ENCODE data around the gene KIAA1210.

The KIAA1210 gene

DNA sequence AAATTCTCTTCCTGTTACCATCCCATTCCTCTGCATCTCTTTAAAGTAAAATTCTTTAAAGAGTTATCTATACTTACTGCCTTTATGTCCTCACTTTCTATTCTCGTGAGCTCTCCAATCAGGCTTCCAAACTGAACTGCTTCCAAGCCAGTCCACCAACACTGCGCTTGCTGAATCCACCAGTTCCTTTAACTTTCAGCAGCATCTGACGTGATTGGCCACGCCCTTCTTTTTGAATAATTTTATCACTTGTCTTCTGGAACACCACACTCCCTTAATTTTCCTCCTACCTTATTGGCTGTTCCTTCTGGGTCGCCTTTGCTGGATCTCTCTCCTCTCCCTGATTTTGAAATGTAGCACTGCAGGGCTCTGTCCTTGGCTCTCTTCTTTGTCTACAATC lies at the start of gene KIAA1210:
Gene KIAA1210 (minus strand): TSS at position 163 of the 400 bp plus-strand sequence. CDS start 4,170 bp downstream, outside the sequence.
- TF ChIP-seq, protein P1, sequence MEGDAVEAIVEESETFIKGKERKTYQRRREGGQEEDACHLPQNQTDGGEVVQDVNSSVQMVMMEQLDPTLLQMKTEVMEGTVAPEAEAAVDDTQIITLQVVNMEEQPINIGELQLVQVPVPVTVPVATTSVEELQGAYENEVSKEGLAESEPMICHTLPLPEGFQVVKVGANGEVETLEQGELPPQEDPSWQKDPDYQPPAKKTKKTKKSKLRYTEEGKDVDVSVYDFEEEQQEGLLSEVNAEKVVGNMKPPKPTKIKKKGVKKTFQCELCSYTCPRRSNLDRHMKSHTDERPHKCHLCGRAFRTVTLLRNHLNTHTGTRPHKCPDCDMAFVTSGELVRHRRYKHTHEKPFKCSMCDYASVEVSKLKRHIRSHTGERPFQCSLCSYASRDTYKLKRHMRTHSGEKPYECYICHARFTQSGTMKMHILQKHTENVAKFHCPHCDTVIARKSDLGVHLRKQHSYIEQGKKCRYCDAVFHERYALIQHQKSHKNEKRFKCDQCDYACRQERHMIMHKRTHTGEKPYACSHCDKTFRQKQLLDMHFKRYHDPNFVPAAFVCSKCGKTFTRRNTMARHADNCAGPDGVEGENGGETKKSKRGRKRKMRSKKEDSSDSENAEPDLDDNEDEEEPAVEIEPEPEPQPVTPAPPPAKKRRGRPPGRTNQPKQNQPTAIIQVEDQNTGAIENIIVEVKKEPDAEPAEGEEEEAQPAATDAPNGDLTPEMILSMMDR (IDR thresholded peaks at IDR 0.05; ENCODE audit: insufficient read depth, low read depth, low read length, missing control alignments), result no peak
- H3K4me3 ChIP-seq (ENCODE audit: low read length), result no peak within 1 kb of the TSS
- no peak for DNase-seq (ENCODE audit: low read depth)

GRCh38 chrX:119177278-119177677 lies 49.7 kb upstream of the KIAA1210 start:
- no peak for DNase-seq (ENCODE audit: low read depth)
- H3K4me3 ChIP-seq (ENCODE audit: low read length), result no peak overlapping the region
- TF ChIP-seq, protein P1 (IDR thresholded peaks at IDR 0.05; ENCODE audit: insufficient read depth, low read depth, low read length, missing control alignments), result no peak

DNA sequence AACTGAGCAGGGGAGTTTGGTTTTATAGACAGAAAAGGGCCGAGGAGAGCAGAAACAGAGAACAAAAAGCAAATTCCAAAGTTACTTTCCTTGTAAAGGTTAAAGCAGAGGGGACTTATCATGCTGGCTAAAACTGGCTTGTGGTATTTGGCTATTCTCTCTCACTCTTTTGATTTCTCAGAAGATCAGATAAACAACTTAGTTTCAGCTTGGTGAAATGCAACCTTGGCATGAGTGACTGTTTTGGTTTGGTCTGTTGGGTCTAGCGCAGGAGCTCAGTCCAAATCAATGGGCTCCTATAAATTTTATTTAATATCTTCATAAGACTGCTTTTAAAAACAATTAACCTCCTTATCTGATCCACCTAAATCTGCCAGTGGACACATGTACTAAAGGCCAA lies 47.3 kb upstream of the KIAA1210 start:
- no peak overlapping the region for H3K4me3 ChIP-seq (ENCODE audit: low read length)
- TF ChIP-seq, protein P1 (IDR thresholded peaks at IDR 0.05; ENCODE audit: insufficient read depth, low read depth, low read length, missing control alignments), result no peak
- no peak for DNase-seq (ENCODE audit: low read depth)

GRCh38 chrX:119168104-119168503 lies 40.5 kb upstream of the KIAA1210 start:
- no peak overlapping the region for H3K4me3 ChIP-seq (ENCODE audit: low read length)
- TF ChIP-seq, protein P1 (IDR thresholded peaks at IDR 0.05; ENCODE audit: insufficient read depth, low read depth, low read length, missing control alignments), result no peak
- DNase-seq (ENCODE audit: low read depth), result no peak

GRCh38 chrX:119158226-119158625 lies 30.6 kb upstream of the KIAA1210 start:
- DNase-seq (ENCODE audit: low read depth), result no peak
- no peak overlapping the region for H3K4me3 ChIP-seq (ENCODE audit: low read length)
- TF ChIP-seq, protein P1 (IDR thresholded peaks at IDR 0.05; ENCODE audit: insufficient read depth, low read depth, low read length, missing control alignments), result no peak

DNA sequence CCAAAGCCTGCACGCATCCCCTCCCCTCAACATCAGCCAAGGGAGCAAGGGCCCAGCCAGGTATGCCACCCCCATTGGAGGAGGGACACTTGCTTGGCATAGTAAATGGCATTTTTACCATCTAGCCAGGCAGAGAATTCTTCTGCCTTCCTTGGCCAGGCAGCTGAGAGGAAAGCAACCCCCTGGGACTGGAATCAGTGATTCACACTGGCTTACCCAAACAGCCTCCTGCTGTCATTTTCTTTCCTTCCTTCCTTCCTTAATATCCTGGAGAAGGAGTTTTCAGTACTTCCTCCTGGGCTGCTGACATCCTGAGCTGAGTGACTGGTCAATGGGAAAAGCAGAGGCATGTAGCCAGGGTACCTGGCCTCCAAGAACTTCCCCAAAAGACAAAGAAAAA lies 28.6 kb upstream of the KIAA1210 start:
- TF ChIP-seq, protein P1 (IDR thresholded peaks at IDR 0.05; ENCODE audit: insufficient read depth, low read depth, low read length, missing control alignments), result no peak
- H3K4me3 ChIP-seq (ENCODE audit: low read length), result no peak overlapping the region
- no peak for DNase-seq (ENCODE audit: low read depth)

GRCh38 chrX:119155416-119156035 lies 27.9 kb upstream of the KIAA1210 start:
- peak; percentile 41 for DNase-seq (ENCODE audit: low read depth)
- no peak overlapping the region for H3K4me3 ChIP-seq (ENCODE audit: low read length)
- TF ChIP-seq, protein P1 (IDR thresholded peaks at IDR 0.05; ENCODE audit: insufficient read depth, low read depth, low read length, missing control alignments), result no peak
